Ectodermal cell (in vitro differentiated cells): Measurements from ENCODE around the gene ADGRL2.

ENCODE experiments used
- H3K27ac ChIP-seq: 2 replicates; pipeline ENCODE4 v1.7.0; 2013; ENCODE audit warnings: mild to moderate bottlenecking, low read depth, low read length; ENCODE audit not compliant: insufficient read depth, poor library complexity, severe bottlenecking
- H3K27me3 ChIP-seq: 2 replicates; pipeline ENCODE4 v1.7.0; 2013; ENCODE audit warnings: mild to moderate bottlenecking, low read length; ENCODE audit not compliant: insufficient read depth, control insufficient read depth, poor library complexity, severe bottlenecking
- H3K36me3 ChIP-seq: one replicate; pipeline ENCODE4 v1.7.0; 2013; ENCODE audit warnings: low read length; ENCODE audit not compliant: control insufficient read depth, insufficient read depth
- H3K4me1 ChIP-seq: one replicate; pipeline ENCODE4 v1.7.0; 2013; ENCODE audit warnings: low read length; ENCODE audit not compliant: control insufficient read depth, insufficient read depth
- H3K4me3 ChIP-seq: 2 replicates; pipeline ENCODE4 v1.7.0; 2013; ENCODE audit warnings: low read depth, low read length, control low read depth; ENCODE audit not compliant: insufficient read depth
- H3K9me3 ChIP-seq: 2 replicates; pipeline ENCODE4 v1.7.0; 2013; ENCODE audit warnings: mild to moderate bottlenecking, low read length, moderate library complexity; ENCODE audit not compliant: control insufficient read depth
- WGBS, 2 experiments: methylation state at CpG; one replicate each; pipeline ENCODE4 v1.1.7; 2013; ENCODE audit warnings: missing lambda C conversion rate in 2 of 2; 5-methylcytosine and 5-hydroxymethylcytosine counted together

ADGRL2 gene

GRCh38 chr1:81922955-81923354, 122.2 kb downstream of the ADGRL2 start:
- H3K27ac ChIP-seq: no peak overlapping the region
- H3K4me3 ChIP-seq: no peak overlapping the region
- no peaks in the 10 kb centered on the region for H3K36me3 ChIP-seq
- H3K27me3 ChIP-seq: no peaks in the 10 kb centered on the region
- H3K4me1 ChIP-seq: peaks cover 40% of the 10 kb centered on the region
- 89 to 92% methylated on average over 2 of the region's 2 CpGs for WGBS, 2 experiments
- H3K9me3 ChIP-seq: no peaks in the 10 kb centered on the region

DNA sequence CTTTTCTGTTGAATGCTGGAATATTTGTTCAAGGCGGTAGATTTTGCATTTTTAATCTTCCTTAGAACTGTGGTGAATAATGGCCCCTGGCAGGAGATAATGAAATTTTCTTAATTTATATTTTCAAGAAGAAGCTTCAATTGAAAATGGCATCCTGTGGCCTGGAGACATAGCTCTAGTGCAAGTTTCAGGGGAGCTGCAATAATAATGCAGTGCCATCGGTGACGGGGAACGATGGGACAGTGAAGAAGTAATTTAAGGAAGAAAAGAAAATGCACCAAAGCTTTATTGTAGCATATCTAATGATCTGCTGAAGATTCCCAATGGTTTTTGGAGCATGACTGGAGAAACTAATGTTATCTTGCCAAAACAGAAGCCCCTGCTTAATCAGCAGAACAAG, 128.4 kb downstream of the ADGRL2 start:
- peaks cover 16% of the 10 kb centered on the region for H3K4me1 ChIP-seq
- H3K36me3 ChIP-seq: no peaks in the 10 kb centered on the region
- no peaks in the 10 kb centered on the region for H3K9me3 ChIP-seq
- no peak overlapping the region for H3K27ac ChIP-seq
- 96 to 99% methylated on average over 4 of the region's 4 CpGs for WGBS, 2 experiments
- H3K27me3 ChIP-seq: no peaks in the 10 kb centered on the region
- H3K4me3 ChIP-seq: no peak overlapping the region

DNA sequence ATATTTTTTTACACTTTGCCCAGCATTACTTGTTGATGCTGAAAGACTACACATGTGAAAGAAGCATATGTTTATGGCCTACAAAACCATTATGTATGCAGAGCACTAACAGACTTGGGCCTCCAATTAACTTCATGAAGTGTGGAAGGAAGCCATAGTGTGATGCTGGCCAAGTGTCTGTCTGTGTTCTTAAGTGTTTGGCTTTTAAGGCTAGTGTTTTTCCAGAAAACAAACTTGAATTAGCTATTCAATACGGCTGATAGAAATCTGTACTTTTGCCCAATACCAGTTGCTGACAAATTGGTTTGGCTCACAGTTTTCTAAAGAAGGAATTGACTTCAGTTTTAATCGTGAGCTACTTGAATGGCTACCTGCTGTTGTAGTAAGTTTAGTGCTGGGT, 136.1 kb downstream of the ADGRL2 start:
- Histone ChIP-seq H3K27ac (no peak overlapping the region), H3K4me1 (no peaks in the 10 kb centered on the region)
- WGBS, 2 experiments: 80 to 82% methylated on average over 2 of the region's 2 CpGs

GRCh38 chr1:81937791-81938450, 137.2 kb downstream of the ADGRL2 start:
- Histone ChIP-seq H3K4me3 (no peak overlapping the region), H3K36me3 (peaks cover 6% of the 10 kb centered on the region), H3K4me1 (no peaks in the 10 kb centered on the region), H3K27me3 (no peaks in the 10 kb centered on the region), H3K27ac (no peak overlapping the region), H3K9me3 (no peaks in the 10 kb centered on the region)
- WGBS, 2 experiments: 98 to 100% methylated on average over 2 of the region's 2 CpGs

More for the DNA sequence above, 136.1 kb downstream of the ADGRL2 start:
- H3K9me3 ChIP-seq: no peaks in the 10 kb centered on the region
- H3K4me3 ChIP-seq: no peak overlapping the region
- H3K27me3 ChIP-seq: no peaks in the 10 kb centered on the region
- peaks cover 6% of the 10 kb centered on the region for H3K36me3 ChIP-seq

GRCh38 chr1:81948495-81948894, 147.8 kb downstream of the ADGRL2 start:
- WGBS, 2 experiments: 60 to 83% methylated on average over 1 of the region's 2 CpGs
- no peaks in the 10 kb centered on the region for H3K27me3 ChIP-seq
- no peaks in the 10 kb centered on the region for H3K9me3 ChIP-seq
- H3K4me3 ChIP-seq: no peak overlapping the region
- H3K27ac ChIP-seq: peak overlapping the region; percentile 17
- peaks cover 25% of the 10 kb centered on the region for H3K36me3 ChIP-seq
- peaks cover 10% of the 10 kb centered on the region for H3K4me1 ChIP-seq

- 92 to 93% methylated on average over 4 of the region's 4 CpGs for WGBS, 2 experiments
- H3K36me3 ChIP-seq: peaks cover 29% of the 10 kb centered on the region
Observed at GRCh38 chr1:81949421-81949820, 148.7 kb downstream of the ADGRL2 start.

GRCh38 chr1:81950037-81950436, 149.3 kb downstream of the ADGRL2 start:
- peaks cover 10% of the 10 kb centered on the region for H3K4me1 ChIP-seq
- H3K4me3 ChIP-seq: no peak overlapping the region
- H3K36me3 ChIP-seq: peaks cover 34% of the 10 kb centered on the region
- H3K9me3 ChIP-seq: no peaks in the 10 kb centered on the region
- H3K27ac ChIP-seq: no peak overlapping the region
- H3K27me3 ChIP-seq: no peaks in the 10 kb centered on the region

More at GRCh38 chr1:81949421-81949820, 148.7 kb downstream of the ADGRL2 start:
- Histone ChIP-seq H3K9me3 (no peaks in the 10 kb centered on the region), H3K4me3 (no peak overlapping the region), H3K4me1 (peaks cover 10% of the 10 kb centered on the region), H3K27me3 (no peaks in the 10 kb centered on the region), H3K27ac (no peak overlapping the region)

DNA sequence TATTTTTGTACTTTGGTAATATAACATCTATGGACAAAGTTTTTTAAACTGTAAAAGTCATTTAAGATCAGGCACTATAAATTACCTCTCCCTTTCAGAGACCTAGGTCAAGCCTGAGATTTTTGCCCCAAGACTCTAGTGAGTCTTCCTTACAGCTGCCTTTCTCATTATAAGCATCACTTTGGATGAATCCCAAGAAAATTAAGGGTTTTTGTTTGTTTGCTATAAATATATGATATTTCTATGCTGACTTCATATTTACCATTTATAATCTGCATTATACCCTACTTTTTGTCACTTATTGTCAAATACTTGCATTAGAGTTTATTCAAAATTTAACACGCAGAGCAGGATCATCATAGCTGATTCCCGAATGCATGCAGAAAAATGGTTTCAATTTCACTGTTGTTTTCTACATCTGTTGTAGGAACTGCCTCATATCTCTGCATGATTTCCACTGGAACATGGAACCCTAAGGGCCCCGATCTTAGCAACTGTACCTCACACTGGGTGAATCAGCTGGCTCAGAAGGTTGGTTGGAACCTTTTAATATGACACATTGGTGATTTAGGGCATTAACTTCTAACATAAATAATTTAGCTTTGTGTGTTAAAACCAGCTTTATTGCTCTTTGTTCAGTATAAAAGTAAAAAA, 150.0 kb downstream of the ADGRL2 start:
- Histone ChIP-seq H3K27me3 (no peaks in the 10 kb centered on the region), H3K4me3 (no peak overlapping the region), H3K4me1 (peaks cover 10% of the 10 kb centered on the region), H3K9me3 (no peaks in the 10 kb centered on the region), H3K27ac (no peak overlapping the region), H3K36me3 (peaks cover 37% of the 10 kb centered on the region)
- WGBS, 2 experiments: 87 to 96% methylated on average over 3 of the region's 3 CpGs

DNA sequence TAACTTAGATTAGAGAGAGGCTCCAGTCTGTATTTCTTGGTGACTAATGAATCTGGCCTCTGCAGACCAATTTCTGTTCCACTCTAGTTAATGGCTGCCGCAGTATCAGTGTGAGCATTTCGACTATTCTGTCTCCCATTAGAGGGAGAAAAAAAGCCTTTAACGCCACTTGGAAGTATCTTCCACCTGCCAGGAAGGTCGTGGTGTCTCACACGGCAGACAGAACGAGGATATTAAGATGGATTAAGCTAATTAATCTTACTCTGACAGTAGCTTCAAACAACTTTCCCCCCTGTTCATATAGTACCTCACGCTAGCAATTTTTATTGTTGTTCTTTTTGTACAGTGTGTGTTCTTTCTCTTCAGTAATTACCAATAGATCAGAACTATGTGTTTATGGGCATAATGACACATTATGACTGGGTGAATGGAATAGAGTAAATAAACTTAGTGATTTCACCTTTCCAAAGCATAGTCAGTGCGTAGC, 153.8 kb downstream of the ADGRL2 start:
- no peak overlapping the region for H3K27ac ChIP-seq
- H3K4me1 ChIP-seq: peaks cover 6% of the 10 kb centered on the region
- 86 to 88% methylated on average over 6 to 7 of the region's 8 CpGs for WGBS, 2 experiments
- H3K4me3 ChIP-seq: no peak overlapping the region
- no peaks in the 10 kb centered on the region for H3K27me3 ChIP-seq
- H3K36me3 ChIP-seq: peaks cover 71% of the 10 kb centered on the region
- H3K9me3 ChIP-seq: no peaks in the 10 kb centered on the region

- no peak overlapping the region for H3K4me3 ChIP-seq
- WGBS, 2 experiments: 87 to 100% methylated on average over 3 of the region's 3 CpGs
- no peaks in the 10 kb centered on the region for H3K27me3 ChIP-seq
- no peaks in the 10 kb centered on the region for H3K4me1 ChIP-seq
- peaks cover 29% of the 10 kb centered on the region for H3K36me3 ChIP-seq
- H3K9me3 ChIP-seq: no peaks in the 10 kb centered on the region
- no peak overlapping the region for H3K27ac ChIP-seq
Observed at GRCh38 chr1:81967951-81968350, 167.2 kb downstream of the ADGRL2 start.
